Duodenal mucosa (tissue), 2 donors: ENCODE results near the gene HDAC9.

Source experiments
- H3K27ac ChIP-seq: one replicate; pipeline ENCODE4 v1.7.0; 2013; ENCODE audit warnings: low read depth, low read length
- H3K27me3 ChIP-seq, 2 donors: one replicate each; pipeline ENCODE4 v1.7.0; 2013; ENCODE audit warnings: low read length in 2 of 2, control low read depth in 1 of 2; ENCODE audit not compliant: insufficient read depth in 2 of 2, control insufficient read depth in 1 of 2
- H3K36me3 ChIP-seq, 2 donors: one replicate each; pipeline ENCODE4 v1.7.0; 2013; ENCODE audit warnings: low read length in 2 of 2, control low read depth in 1 of 2; ENCODE audit not compliant: insufficient read depth in 2 of 2, control insufficient read depth in 1 of 2
- H3K4me1 ChIP-seq, 2 donors: one replicate each; pipeline ENCODE4 v1.7.0; 2013; ENCODE audit warnings: low read length in 2 of 2, control low read depth in 1 of 2; ENCODE audit not compliant: insufficient read depth in 2 of 2, control insufficient read depth in 1 of 2
- H3K4me3 ChIP-seq, 2 donors: one replicate each; pipeline ENCODE4 v1.7.0; 2013; ENCODE audit warnings: low read length in 2 of 2, low read depth in 1 of 2
- H3K9ac ChIP-seq, 2 donors: one replicate each; pipeline ENCODE4 v1.7.0; 2013; ENCODE audit warnings: low read length in 2 of 2, low read depth in 1 of 2
- H3K9me3 ChIP-seq, 2 donors: one replicate each; pipeline ENCODE4 v1.7.0; 2013; ENCODE audit warnings: low read length in 2 of 2, control low read depth in 1 of 2; ENCODE audit not compliant: control insufficient read depth in 1 of 2

HDAC9 gene

GRCh38 chr7:18770154-18770811 lies 274.7 kb downstream of the HDAC9 start:
- no peaks in the 10 kb centered on the region for H3K27me3 ChIP-seq
- peaks cover 0 to 4% of the 10 kb centered on the region in 2 donors for H3K9me3 ChIP-seq
- H3K4me1 ChIP-seq: no peaks in the 10 kb centered on the region
- no peak overlapping the region for H3K4me3 ChIP-seq
- no peak overlapping the region for H3K9ac ChIP-seq
- no peaks in the 10 kb centered on the region for H3K36me3 ChIP-seq
- H3K27ac ChIP-seq: no peak overlapping the region

DNA sequence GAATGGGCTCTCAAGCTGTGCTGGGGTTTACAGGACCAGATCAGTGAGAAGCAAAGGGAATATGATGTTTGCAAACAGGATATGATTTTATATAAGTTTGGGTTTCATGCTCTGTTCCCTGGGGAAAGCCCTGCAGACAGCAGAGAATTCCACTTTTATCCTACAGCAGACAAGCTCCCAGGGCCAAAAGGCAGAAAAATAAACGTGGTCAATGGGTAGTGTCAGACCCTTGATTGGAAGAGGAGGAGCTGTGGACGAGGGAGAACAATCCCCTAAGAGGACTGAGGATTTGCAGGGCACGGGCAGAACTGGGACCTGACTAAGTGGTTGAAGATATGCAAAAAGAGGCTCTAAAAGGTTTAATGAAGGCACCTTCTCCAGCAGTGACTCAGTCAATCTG lies 275.3 kb downstream of the HDAC9 start:
- peaks cover 0 to 4% of the 10 kb centered on the region in 2 donors for H3K9me3 ChIP-seq
- no peaks in the 10 kb centered on the region for H3K27me3 ChIP-seq
- no peak overlapping the region for H3K27ac ChIP-seq
- no peaks in the 10 kb centered on the region for H3K4me1 ChIP-seq
- H3K9ac ChIP-seq: no peak overlapping the region
- no peak overlapping the region for H3K4me3 ChIP-seq
- no peaks in the 10 kb centered on the region for H3K36me3 ChIP-seq

GRCh38 chr7:18771834-18772566 lies 276.5 kb downstream of the HDAC9 start:
- H3K9ac ChIP-seq: no peak overlapping the region
- H3K9me3 ChIP-seq: peaks cover 0 to 4% of the 10 kb centered on the region in 2 donors
- H3K27ac ChIP-seq: no peak overlapping the region
- no peak overlapping the region for H3K4me3 ChIP-seq
- H3K36me3 ChIP-seq: no peaks in the 10 kb centered on the region
- H3K27me3 ChIP-seq: no peaks in the 10 kb centered on the region
- H3K4me1 ChIP-seq: no peaks in the 10 kb centered on the region

GRCh38 chr7:18772567-18772965 lies 277.0 kb downstream of the HDAC9 start:
- H3K4me3 ChIP-seq: no peak overlapping the region
- H3K9me3 ChIP-seq: peaks cover 0 to 4% of the 10 kb centered on the region in 2 donors
- no peaks in the 10 kb centered on the region for H3K4me1 ChIP-seq
- H3K27me3 ChIP-seq: no peaks in the 10 kb centered on the region
- no peak overlapping the region for H3K27ac ChIP-seq
- no peak overlapping the region for H3K9ac ChIP-seq
- no peaks in the 10 kb centered on the region for H3K36me3 ChIP-seq

- Histone ChIP-seq H3K36me3 (no peaks in the 10 kb centered on the region), H3K27me3 (no peaks in the 10 kb centered on the region), H3K4me1 (no peaks in the 10 kb centered on the region), H3K4me3 (no peak overlapping the region), H3K9me3 (peaks cover 0 to 5% of the 10 kb centered on the region in 2 donors), H3K9ac (no peak overlapping the region), H3K27ac (no peak overlapping the region)
These were observed 281.8 kb downstream of the HDAC9 start for GRCh38 chr7:18777314-18777713.

DNA sequence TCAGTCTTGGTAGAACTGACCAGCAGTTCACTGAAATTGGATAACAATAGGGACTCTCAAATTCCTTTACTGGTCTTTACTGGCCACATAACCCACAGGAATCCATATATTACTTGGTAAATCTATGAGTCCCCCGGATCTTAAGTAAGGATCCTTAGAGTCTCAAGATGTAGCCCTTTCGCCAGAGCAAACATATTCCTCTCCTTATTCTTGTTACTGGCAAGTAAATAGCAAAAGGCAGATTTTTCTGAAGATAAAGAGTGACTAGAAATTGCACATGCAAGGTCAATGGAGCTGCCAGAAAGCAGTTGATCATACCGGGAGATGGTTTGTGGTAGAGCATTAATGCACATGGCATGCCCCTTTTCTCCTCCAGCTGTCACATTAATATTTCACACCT lies 283.0 kb downstream of the HDAC9 start:
- H3K36me3 ChIP-seq: no peaks in the 10 kb centered on the region
- no peaks in the 10 kb centered on the region for H3K4me1 ChIP-seq
- no peak overlapping the region for H3K27ac ChIP-seq
- H3K9me3 ChIP-seq: peaks cover 0 to 5% of the 10 kb centered on the region in 2 donors
- H3K9ac ChIP-seq: no peak overlapping the region
- no peak overlapping the region for H3K4me3 ChIP-seq
- H3K27me3 ChIP-seq: no peaks in the 10 kb centered on the region

GRCh38 chr7:18780266-18780665 lies 284.7 kb downstream of the HDAC9 start:
- H3K4me1 ChIP-seq: no peaks in the 10 kb centered on the region
- no peaks in the 10 kb centered on the region for H3K36me3 ChIP-seq
- no peaks in the 10 kb centered on the region for H3K27me3 ChIP-seq
- no peak overlapping the region for H3K27ac ChIP-seq
- no peak overlapping the region for H3K9ac ChIP-seq
- H3K9me3 ChIP-seq: peaks cover 0 to 5% of the 10 kb centered on the region in 2 donors
- no peak overlapping the region for H3K4me3 ChIP-seq

DNA sequence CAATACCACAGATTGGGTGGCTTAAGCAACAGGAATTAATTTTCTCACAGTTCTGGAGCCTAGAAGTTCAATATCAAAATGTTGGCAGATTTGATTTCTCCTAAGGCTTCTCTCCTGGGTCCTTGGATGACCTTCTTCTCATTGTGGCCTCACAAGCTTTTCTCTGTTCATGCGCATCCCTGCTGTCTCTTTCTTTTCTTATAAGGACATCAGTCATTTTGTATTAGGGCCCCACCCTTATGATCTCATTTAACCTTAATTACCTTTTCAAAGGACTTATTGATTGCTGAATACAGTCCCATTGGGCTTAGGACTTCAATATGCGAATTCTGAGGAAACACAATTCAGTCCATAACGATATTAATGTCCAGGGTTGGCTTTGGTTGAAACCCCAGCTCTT lies 285.4 kb downstream of the HDAC9 start:
- Histone ChIP-seq H3K27ac (no peak overlapping the region), H3K9ac (no peak overlapping the region), H3K4me1 (no peaks in the 10 kb centered on the region), H3K4me3 (no peak overlapping the region), H3K27me3 (no peaks in the 10 kb centered on the region), H3K9me3 (peaks cover 0 to 5% of the 10 kb centered on the region in 2 donors), H3K36me3 (no peaks in the 10 kb centered on the region)

- H3K27me3 ChIP-seq: no peaks in the 10 kb centered on the region
- no peak overlapping the region for H3K9ac ChIP-seq
- no peaks in the 10 kb centered on the region for H3K4me1 ChIP-seq
- no peaks in the 10 kb centered on the region for H3K36me3 ChIP-seq
- H3K9me3 ChIP-seq: peaks cover 0 to 5% of the 10 kb centered on the region in 2 donors
- no peak overlapping the region for H3K27ac ChIP-seq
- H3K4me3 ChIP-seq: no peak overlapping the region
These were observed 290.7 kb downstream of the HDAC9 start for GRCh38 chr7:18786196-18786727.

DNA sequence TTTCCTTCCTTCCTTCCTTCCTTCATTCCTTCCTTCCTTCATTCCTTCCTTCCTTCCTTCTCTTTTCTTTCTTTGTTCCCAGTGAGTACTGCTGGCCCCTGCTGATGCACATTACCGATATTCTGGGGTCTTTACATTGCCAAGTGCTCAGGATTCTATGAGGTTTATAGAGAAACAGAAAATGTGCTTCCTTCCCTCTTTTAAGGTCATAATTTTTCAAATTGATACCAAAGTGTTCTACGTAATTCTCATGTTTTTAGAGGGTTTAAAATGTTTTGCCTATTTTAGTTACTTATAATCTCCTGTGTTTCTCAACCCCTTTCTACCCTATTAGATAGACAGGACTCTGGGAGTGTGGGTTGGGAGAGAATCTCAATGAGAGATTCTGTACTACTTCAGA lies 291.2 kb downstream of the HDAC9 start:
- Histone ChIP-seq H3K27ac (no peak overlapping the region), H3K4me1 (no peaks in the 10 kb centered on the region)

More for the DNA sequence above, 291.2 kb downstream of the HDAC9 start:
- Histone ChIP-seq H3K27me3 (no peaks in the 10 kb centered on the region), H3K9me3 (peaks cover 0 to 5% of the 10 kb centered on the region in 2 donors), H3K4me3 (no peak overlapping the region), H3K9ac (no peak overlapping the region), H3K36me3 (no peaks in the 10 kb centered on the region)
